HCT116 (cell line): ENCODE measurements around the gene RBM15B.
A peak's percentile ranks its signal among the peaks of the same experiment; 100 is the strongest.

Experiments
- ATF3 ChIP-seq: IDR thresholded peaks from 2 replicates; pipeline ENCODE4 v1.6.1; 2012
- CBX3 ChIP-seq: IDR thresholded peaks from 2 replicates; pipeline ENCODE4 v1.6.1; 2012; ENCODE audit warnings: low read depth
- CEBPB ChIP-seq: IDR thresholded peaks from 2 replicates; pipeline ENCODE4 v1.6.1; 2012; ENCODE audit warnings: low read depth
- CTCF ChIP-seq, 3 experiments: fragments of 200-600 bp in 1 of 3; sonication (generic) in 1 of 3; IDR thresholded peaks in 2 of 3; conservative IDR thresholded peaks in 1 of 3; 2 replicates each; pipeline ENCODE4 v1.5.1; 2012 to 2017; ENCODE audit warnings: low read depth in 2 of 3, low read length in 2 of 3, antibody characterized with exemption in 1 of 3, borderline replicate concordance in 1 of 3, control low read depth in 1 of 3, mild to moderate bottlenecking in 1 of 3, mixed read lengths in 1 of 3, mixed run types in 1 of 3, moderate library complexity in 1 of 3; ENCODE audit not compliant: insufficient read depth in 1 of 3
- POLR2A ChIP-seq: IDR thresholded peaks from 2 replicates; pipeline ENCODE4 v1.7.0; 2011; ENCODE audit warnings: borderline replicate concordance; ENCODE audit not compliant: insufficient read depth, insufficient read length; ENCODE audit errors: extremely low read depth
- SRF ChIP-seq: IDR thresholded peaks from 2 replicates; pipeline ENCODE4 v1.6.1; 2012; ENCODE audit warnings: low read depth
- TF ChIP-seq, protein P1 (sequence below): IDR thresholded peaks from 2 replicates; pipeline ENCODE4 v1.6.1; 2012

- TF ChIP-seq CTCF (IDR thresholded peaks at IDR 0.05 in 2 of 3, conservative IDR thresholded peaks at IDR 0.05 in 1 of 3; ENCODE audit: borderline replicate concordance in 1 of 3, insufficient read depth in 1 of 3, low read depth in 2 of 3, low read length in 2 of 3) (peak in 1 of 3 experiments; percentile 78; a peak in 2 of 6 replicates), SRF (no peak), CEBPB (no peak), POLR2A (no peak), CBX3 (no peak), ATF3 (no peak)
- TF ChIP-seq, protein P1, sequence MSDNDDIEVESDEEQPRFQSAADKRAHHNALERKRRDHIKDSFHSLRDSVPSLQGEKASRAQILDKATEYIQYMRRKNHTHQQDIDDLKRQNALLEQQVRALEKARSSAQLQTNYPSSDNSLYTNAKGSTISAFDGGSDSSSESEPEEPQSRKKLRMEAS: no peak
These were observed 625 bp upstream of the RBM15B start for GRCh38 chr3:51390246-51391074.
